ENCODE results near the gene MAP3K7. TPM values are rescaled to one million over a fixed set of nuclear protein-coding genes. Genes with fewer than 3 reads are reported as not detected.

MAP3K7 gene
- total RNA-seq, 1 donor from 2014 or later, result 23.0 TPM

DNA sequence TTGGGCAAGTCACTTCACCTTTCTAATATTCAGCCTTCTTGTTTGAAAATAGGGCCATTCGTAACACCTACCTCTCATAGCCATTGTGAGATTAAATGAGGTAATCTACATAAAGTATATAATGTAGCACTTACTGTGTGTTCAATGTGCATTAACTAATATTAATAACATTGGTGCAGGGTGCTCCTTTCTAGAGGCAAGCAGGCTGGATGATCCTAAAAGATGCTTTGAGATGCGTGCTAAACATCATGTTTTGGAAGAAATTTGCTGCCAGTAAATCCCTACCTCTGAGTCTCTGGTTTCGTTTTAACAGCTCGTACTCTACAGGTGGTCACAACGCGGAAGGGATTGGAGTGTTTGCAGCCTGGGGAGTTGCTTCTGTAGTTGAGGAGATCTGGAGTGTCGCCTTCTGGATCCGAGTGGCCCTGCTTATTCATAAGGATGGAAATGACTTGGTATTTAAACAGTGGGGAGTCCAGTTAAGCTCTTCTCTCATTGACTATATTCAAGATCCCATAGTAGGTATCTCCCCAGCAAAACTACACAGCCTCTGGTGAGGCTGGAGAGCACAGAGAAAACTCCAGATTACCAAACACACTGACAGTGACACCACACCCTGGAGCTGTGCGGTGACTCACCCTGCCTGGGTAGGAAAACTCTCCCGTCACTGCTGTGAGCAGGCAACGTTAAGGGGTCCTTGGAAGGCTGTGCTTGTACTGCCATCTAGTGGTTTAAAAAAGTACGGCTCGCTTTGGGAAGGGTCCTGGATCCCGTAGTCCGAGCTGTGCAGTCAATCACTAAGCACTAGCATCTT lies 107.9 kb downstream of the MAP3K7 start:
- peak overlapping the region in 1 of 3 donors; percentile 22 for H3K4me3 ChIP-seq (ENCODE audit: low read length in 3 of 3)
- H3K4me1 ChIP-seq (ENCODE audit: control insufficient read depth in 3 of 3, insufficient read depth in 3 of 3, low read length in 3 of 3), result peaks cover 3 to 4% (median 4%) of the 10 kb centered on the region in 3 donors
- no peak overlapping the region for H3K9ac ChIP-seq (ENCODE audit: low read depth in 1 of 3, low read length in 3 of 3)
- no peaks in the 10 kb centered on the region for H3K36me3 ChIP-seq (ENCODE audit: control insufficient read depth in 3 of 3, insufficient read depth in 3 of 3, low read length in 3 of 3)
- H3K27ac ChIP-seq (ENCODE audit: low read depth, low read length), result no peak overlapping the region
- H3K27me3 ChIP-seq (ENCODE audit: control insufficient read depth in 3 of 3, insufficient read depth in 3 of 3, low read length in 3 of 3), result no peaks in the 10 kb centered on the region
- H3K9me3 ChIP-seq (ENCODE audit: control insufficient read depth in 3 of 3, low read length in 3 of 3), result no peaks in the 10 kb centered on the region

DNA sequence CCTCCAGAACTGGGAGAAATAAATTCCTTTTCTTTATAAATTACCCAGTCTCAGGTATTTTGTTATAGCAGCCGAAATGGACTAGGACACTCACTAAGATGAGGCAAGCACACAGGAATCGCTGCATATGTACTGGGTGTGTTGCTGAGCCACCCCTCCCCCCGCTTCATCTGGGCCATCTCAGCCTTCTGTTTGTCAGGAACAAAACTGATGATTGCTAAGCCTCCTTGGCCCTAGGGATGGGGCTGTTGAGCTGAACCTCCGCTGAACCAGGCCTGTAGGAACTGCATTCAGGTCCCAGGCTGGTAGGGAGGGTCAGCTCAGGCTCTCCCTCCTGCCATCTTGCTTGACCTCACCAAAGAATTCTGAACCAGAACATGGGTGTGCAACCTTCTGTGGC lies 108.6 kb downstream of the MAP3K7 start:
- Histone ChIP-seq H3K4me3 (ENCODE audit: low read length in 3 of 3) (no peak overlapping the region), H3K27ac (ENCODE audit: low read depth, low read length) (no peak overlapping the region), H3K4me1 (ENCODE audit: control insufficient read depth in 3 of 3, insufficient read depth in 3 of 3, low read length in 3 of 3) (peaks cover 3 to 4% (median 4%) of the 10 kb centered on the region in 3 donors)

DNA sequence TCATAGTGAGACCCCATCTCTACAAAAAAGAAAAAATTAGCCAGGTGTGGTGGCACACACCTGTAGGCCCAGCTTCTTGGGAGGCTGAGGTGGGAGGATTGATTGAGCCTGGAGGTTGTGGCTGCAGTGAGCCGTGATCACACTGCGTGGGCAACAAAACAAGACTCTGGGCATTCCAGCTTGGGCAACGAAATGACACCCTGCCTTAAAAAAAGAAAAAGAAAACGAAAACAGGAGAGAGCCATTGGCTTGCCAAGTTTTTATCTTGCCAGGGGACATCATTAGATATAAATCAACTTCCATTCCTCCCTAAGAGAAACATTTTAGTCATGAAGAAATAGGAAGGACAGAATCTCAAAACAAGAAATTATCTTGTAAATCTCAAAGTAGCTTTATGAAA lies 109.5 kb downstream of the MAP3K7 start:
- H3K36me3 ChIP-seq (ENCODE audit: control insufficient read depth in 3 of 3, insufficient read depth in 3 of 3, low read length in 3 of 3), result no peaks in the 10 kb centered on the region
- H3K4me3 ChIP-seq (ENCODE audit: low read length in 3 of 3), result no peak overlapping the region
- no peak overlapping the region for H3K27ac ChIP-seq (ENCODE audit: low read depth, low read length)

More for the DNA sequence above, 108.6 kb downstream of the MAP3K7 start:
- Histone ChIP-seq H3K27me3 (ENCODE audit: control insufficient read depth in 3 of 3, insufficient read depth in 3 of 3, low read length in 3 of 3) (no peaks in the 10 kb centered on the region), H3K36me3 (ENCODE audit: control insufficient read depth in 3 of 3, insufficient read depth in 3 of 3, low read length in 3 of 3) (no peaks in the 10 kb centered on the region), H3K9ac (ENCODE audit: low read depth in 1 of 3, low read length in 3 of 3) (no peak overlapping the region), H3K9me3 (ENCODE audit: control insufficient read depth in 3 of 3, low read length in 3 of 3) (no peaks in the 10 kb centered on the region)

DNA sequence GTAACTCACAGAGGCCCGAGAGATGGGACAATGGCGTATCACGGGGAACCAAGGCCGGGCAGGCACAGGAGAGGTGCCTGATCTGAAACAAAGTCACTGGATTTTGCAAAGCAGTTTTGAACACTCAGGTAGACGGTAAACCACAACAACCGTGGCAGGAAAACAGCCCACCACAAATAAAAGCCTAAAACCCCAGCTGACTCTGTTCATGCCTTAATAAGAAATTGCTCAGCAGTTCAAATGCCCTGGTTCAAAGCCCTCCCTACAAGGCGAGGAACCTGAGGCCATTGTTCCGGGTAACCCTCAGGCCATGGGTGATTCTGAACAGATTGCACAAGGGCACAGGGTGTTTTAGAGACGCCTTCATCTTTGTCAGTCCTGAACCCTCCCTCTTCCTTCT lies 114.2 kb downstream of the MAP3K7 start:
- Histone ChIP-seq H3K9ac (ENCODE audit: low read depth in 1 of 3, low read length in 3 of 3) (no peak overlapping the region), H3K27me3 (ENCODE audit: control insufficient read depth in 3 of 3, insufficient read depth in 3 of 3, low read length in 3 of 3) (no peaks in the 10 kb centered on the region), H3K4me1 (ENCODE audit: control insufficient read depth in 3 of 3, insufficient read depth in 3 of 3, low read length in 3 of 3) (no peaks in the 10 kb centered on the region), H3K36me3 (ENCODE audit: control insufficient read depth in 3 of 3, insufficient read depth in 3 of 3, low read length in 3 of 3) (no peaks in the 10 kb centered on the region), H3K27ac (ENCODE audit: low read depth, low read length) (no peak overlapping the region), H3K9me3 (ENCODE audit: control insufficient read depth in 3 of 3, low read length in 3 of 3) (no peaks in the 10 kb centered on the region), H3K4me3 (ENCODE audit: low read length in 3 of 3) (no peak overlapping the region)

More for the DNA sequence above, 109.5 kb downstream of the MAP3K7 start:
- Histone ChIP-seq H3K4me1 (ENCODE audit: control insufficient read depth in 3 of 3, insufficient read depth in 3 of 3, low read length in 3 of 3) (peaks cover 3 to 4% (median 4%) of the 10 kb centered on the region in 3 donors), H3K27me3 (ENCODE audit: control insufficient read depth in 3 of 3, insufficient read depth in 3 of 3, low read length in 3 of 3) (no peaks in the 10 kb centered on the region), H3K9me3 (ENCODE audit: control insufficient read depth in 3 of 3, low read length in 3 of 3) (no peaks in the 10 kb centered on the region), H3K9ac (ENCODE audit: low read depth in 1 of 3, low read length in 3 of 3) (no peak overlapping the region)

DNA sequence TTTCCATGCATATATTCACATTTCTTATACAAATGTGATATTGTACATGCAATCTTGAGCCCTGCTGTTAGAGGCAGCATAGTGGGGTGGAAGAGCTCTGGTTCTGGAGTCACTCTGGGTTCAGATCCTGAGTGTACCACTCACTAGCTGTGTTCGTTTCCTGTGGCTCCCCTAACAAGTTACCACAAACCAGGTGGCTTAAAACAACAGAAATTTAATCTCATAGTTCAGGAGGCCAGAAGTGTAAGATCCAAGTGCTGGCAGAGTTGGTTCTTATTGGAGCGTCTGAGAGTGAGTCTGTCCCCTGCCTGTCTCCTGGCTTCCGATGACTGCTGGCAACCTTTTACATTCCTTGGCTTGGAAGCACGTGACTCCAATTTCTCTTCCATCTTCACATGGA lies 115.6 kb downstream of the MAP3K7 start:
- Histone ChIP-seq H3K4me3 (ENCODE audit: low read length in 3 of 3) (no peak overlapping the region), H3K36me3 (ENCODE audit: control insufficient read depth in 3 of 3, insufficient read depth in 3 of 3, low read length in 3 of 3) (no peaks in the 10 kb centered on the region), H3K9me3 (ENCODE audit: control insufficient read depth in 3 of 3, low read length in 3 of 3) (no peaks in the 10 kb centered on the region), H3K27me3 (ENCODE audit: control insufficient read depth in 3 of 3, insufficient read depth in 3 of 3, low read length in 3 of 3) (no peaks in the 10 kb centered on the region), H3K27ac (ENCODE audit: low read depth, low read length) (no peak overlapping the region), H3K9ac (ENCODE audit: low read depth in 1 of 3, low read length in 3 of 3) (no peak overlapping the region), H3K4me1 (ENCODE audit: control insufficient read depth in 3 of 3, insufficient read depth in 3 of 3, low read length in 3 of 3) (no peaks in the 10 kb centered on the region)

DNA sequence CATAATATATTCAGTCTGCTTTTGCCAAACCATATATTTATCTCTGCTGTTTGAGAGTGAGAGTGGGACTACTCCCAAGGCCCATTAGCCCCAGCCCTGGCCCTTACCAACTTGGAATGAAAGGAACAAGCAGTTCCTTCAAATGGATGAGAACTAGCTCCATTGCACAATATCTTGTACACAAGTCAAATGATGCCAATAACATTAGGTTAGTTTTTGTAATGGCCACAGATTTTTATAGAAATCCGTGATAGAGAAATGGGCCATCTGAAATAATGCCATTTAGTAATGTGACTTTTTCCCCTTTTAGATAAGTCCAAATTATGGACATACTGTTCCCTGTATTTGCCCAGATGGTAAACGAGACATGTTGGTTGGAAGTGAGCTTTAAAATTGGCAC lies 117.0 kb downstream of the MAP3K7 start:
- Histone ChIP-seq H3K4me1 (ENCODE audit: control insufficient read depth in 3 of 3, insufficient read depth in 3 of 3, low read length in 3 of 3) (no peaks in the 10 kb centered on the region), H3K9me3 (ENCODE audit: control insufficient read depth in 3 of 3, low read length in 3 of 3) (no peaks in the 10 kb centered on the region), H3K27me3 (ENCODE audit: control insufficient read depth in 3 of 3, insufficient read depth in 3 of 3, low read length in 3 of 3) (no peaks in the 10 kb centered on the region), H3K27ac (ENCODE audit: low read depth, low read length) (no peak overlapping the region), H3K4me3 (ENCODE audit: low read length in 3 of 3) (no peak overlapping the region), H3K9ac (ENCODE audit: low read depth in 1 of 3, low read length in 3 of 3) (no peak overlapping the region), H3K36me3 (ENCODE audit: control insufficient read depth in 3 of 3, insufficient read depth in 3 of 3, low read length in 3 of 3) (no peaks in the 10 kb centered on the region)

GRCh38 chr6:90468859-90469258 lies 118.0 kb downstream of the MAP3K7 start:
- no peak overlapping the region for H3K27ac ChIP-seq (ENCODE audit: low read depth, low read length)
- H3K4me1 ChIP-seq (ENCODE audit: control insufficient read depth in 3 of 3, insufficient read depth in 3 of 3, low read length in 3 of 3), result no peaks in the 10 kb centered on the region
- H3K4me3 ChIP-seq (ENCODE audit: low read length in 3 of 3), result no peak overlapping the region

DNA sequence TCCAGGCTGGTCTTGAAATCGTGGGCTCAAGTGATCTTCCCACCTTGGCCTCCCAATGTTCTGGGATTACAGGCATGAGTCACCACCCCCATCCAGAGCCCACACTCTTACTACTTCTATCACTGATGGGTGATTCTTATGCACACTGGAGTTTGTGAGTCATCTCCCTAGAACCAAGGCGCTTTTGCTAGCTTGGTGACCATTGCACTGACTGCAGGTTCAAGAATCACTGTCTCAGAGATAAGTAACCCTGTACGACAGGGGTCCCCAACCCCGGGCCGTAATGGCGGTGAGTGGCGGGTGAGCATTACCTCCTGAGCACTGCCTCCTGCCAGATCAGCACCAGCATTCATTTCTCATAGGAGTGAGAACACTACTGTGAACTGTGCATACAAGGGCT lies 118.8 kb downstream of the MAP3K7 start:
- H3K4me3 ChIP-seq (ENCODE audit: low read length in 3 of 3), result no peak overlapping the region
- no peak overlapping the region for H3K9ac ChIP-seq (ENCODE audit: low read depth in 1 of 3, low read length in 3 of 3)
- H3K4me1 ChIP-seq (ENCODE audit: control insufficient read depth in 3 of 3, insufficient read depth in 3 of 3, low read length in 3 of 3), result no peaks in the 10 kb centered on the region
- no peak overlapping the region for H3K27ac ChIP-seq (ENCODE audit: low read depth, low read length)
- H3K9me3 ChIP-seq (ENCODE audit: control insufficient read depth in 3 of 3, low read length in 3 of 3), result no peaks in the 10 kb centered on the region
- H3K36me3 ChIP-seq (ENCODE audit: control insufficient read depth in 3 of 3, insufficient read depth in 3 of 3, low read length in 3 of 3), result no peaks in the 10 kb centered on the region
- H3K27me3 ChIP-seq (ENCODE audit: control insufficient read depth in 3 of 3, insufficient read depth in 3 of 3, low read length in 3 of 3), result no peaks in the 10 kb centered on the region

More at GRCh38 chr6:90468859-90469258, 118.0 kb downstream of the MAP3K7 start:
- Histone ChIP-seq H3K36me3 (ENCODE audit: control insufficient read depth in 3 of 3, insufficient read depth in 3 of 3, low read length in 3 of 3) (no peaks in the 10 kb centered on the region), H3K9ac (ENCODE audit: low read depth in 1 of 3, low read length in 3 of 3) (no peak overlapping the region), H3K9me3 (ENCODE audit: control insufficient read depth in 3 of 3, low read length in 3 of 3) (no peaks in the 10 kb centered on the region), H3K27me3 (ENCODE audit: control insufficient read depth in 3 of 3, insufficient read depth in 3 of 3, low read length in 3 of 3) (no peaks in the 10 kb centered on the region)

DNA sequence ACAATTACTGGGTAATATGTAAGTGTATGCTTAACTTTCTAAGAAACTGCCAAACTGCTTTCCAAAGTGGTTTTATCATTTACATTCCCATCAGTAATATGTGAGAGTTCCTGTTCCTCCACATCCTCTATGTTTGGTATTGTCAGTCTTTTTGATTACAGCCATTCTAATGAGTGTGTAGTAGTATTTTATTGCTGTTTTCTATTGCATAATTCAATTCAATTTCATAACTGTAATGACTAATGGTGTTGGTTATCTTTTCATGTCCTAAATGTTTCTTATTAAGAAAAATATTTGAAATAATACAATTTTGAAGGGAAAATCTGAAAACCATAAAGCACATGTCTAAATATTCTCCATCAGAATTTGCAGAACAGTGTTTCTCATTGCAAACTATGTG lies 119.3 kb downstream of the MAP3K7 start:
- Histone ChIP-seq H3K9me3 (ENCODE audit: control insufficient read depth in 3 of 3, low read length in 3 of 3) (no peaks in the 10 kb centered on the region), H3K4me1 (ENCODE audit: control insufficient read depth in 3 of 3, insufficient read depth in 3 of 3, low read length in 3 of 3) (no peaks in the 10 kb centered on the region), H3K27me3 (ENCODE audit: control insufficient read depth in 3 of 3, insufficient read depth in 3 of 3, low read length in 3 of 3) (no peaks in the 10 kb centered on the region), H3K27ac (ENCODE audit: low read depth, low read length) (no peak overlapping the region), H3K9ac (ENCODE audit: low read depth in 1 of 3, low read length in 3 of 3) (no peak overlapping the region), H3K36me3 (ENCODE audit: control insufficient read depth in 3 of 3, insufficient read depth in 3 of 3, low read length in 3 of 3) (no peaks in the 10 kb centered on the region), H3K4me3 (ENCODE audit: low read length in 3 of 3) (no peak overlapping the region)

GRCh38 chr6:90466154-90466940 lies 120.5 kb downstream of the MAP3K7 start:
- H3K9ac ChIP-seq (ENCODE audit: low read depth in 1 of 3, low read length in 3 of 3), result no peak overlapping the region
- no peaks in the 10 kb centered on the region for H3K9me3 ChIP-seq (ENCODE audit: control insufficient read depth in 3 of 3, low read length in 3 of 3)
- no peak overlapping the region for H3K4me3 ChIP-seq (ENCODE audit: low read length in 3 of 3)
- H3K36me3 ChIP-seq (ENCODE audit: control insufficient read depth in 3 of 3, insufficient read depth in 3 of 3, low read length in 3 of 3), result no peaks in the 10 kb centered on the region
- no peak overlapping the region for H3K27ac ChIP-seq (ENCODE audit: low read depth, low read length)
- H3K4me1 ChIP-seq (ENCODE audit: control insufficient read depth in 3 of 3, insufficient read depth in 3 of 3, low read length in 3 of 3), result no peaks in the 10 kb centered on the region
- H3K27me3 ChIP-seq (ENCODE audit: control insufficient read depth in 3 of 3, insufficient read depth in 3 of 3, low read length in 3 of 3), result no peaks in the 10 kb centered on the region
